H1 (cell line): ENCODE measurements around the gene C4B.
"Not testable (repeated sequence)": the region's sequence is repeated elsewhere in the genome, so short reads cannot be mapped to it uniquely, and the experiment has no call there.

Experiments used
- CEBPB ChIP-seq: IDR thresholded peaks from 2 replicates; pipeline ENCODE4 v1.6.1; 2012; ENCODE audit warnings: low read depth, low read length
- CTCF ChIP-seq, 3 experiments: IDR thresholded peaks; 1 replicate in 2 of 3; 2 replicates in 1 of 3; pipeline versions ENCODE4 v1.5.1 to v1.6.1; 2011; ENCODE audit warnings: low read length in 3 of 3, mild to moderate bottlenecking in 3 of 3, inconsistent platforms in 2 of 3, low read depth in 1 of 3, moderate library complexity in 1 of 3; ENCODE audit not compliant: insufficient read depth in 1 of 3; ENCODE audit errors: control extremely low read depth in 1 of 3
- JUND ChIP-seq: IDR thresholded peaks from 2 replicates; pipeline ENCODE4 v1.6.1; 2011; ENCODE audit warnings: mild to moderate bottlenecking, improper control_type of control experiment, low read length
- MAFK ChIP-seq: IDR thresholded peaks from 2 replicates; pipeline ENCODE4 v1.6.1; 2012; ENCODE audit warnings: low read depth, mild to moderate bottlenecking, improper control_type of control experiment, low read length
- POLR2A ChIP-seq, 2 experiments: IDR thresholded peaks; 1 replicate in 1 of 2; 2 replicates in 1 of 2; pipeline ENCODE4 v1.6.1; 2011; ENCODE audit warnings: low read depth in 2 of 2, low read length in 2 of 2, mild to moderate bottlenecking in 2 of 2; ENCODE audit errors: control extremely low read depth in 1 of 2
- RBBP5 ChIP-seq: IDR thresholded peaks from 2 replicates; pipeline ENCODE4 v1.7.1; 2012; ENCODE audit warnings: low read depth, mild to moderate bottlenecking, inconsistent platforms, low read length, moderate library complexity, borderline replicate concordance
- SP1 ChIP-seq: IDR thresholded peaks from 2 replicates; pipeline ENCODE4 v1.6.1; 2011; ENCODE audit warnings: low read depth, low read length

- TF ChIP-seq MAFK; CTCF (IDR thresholded peaks at IDR 0.05; ENCODE audit: control extremely low read depth in 1 of 3, insufficient read depth in 1 of 3, low read depth in 1 of 3, low read length in 3 of 3); POLR2A (IDR thresholded peaks at IDR 0.05; ENCODE audit: control extremely low read depth in 1 of 2, low read depth in 2 of 2, low read length in 2 of 2); SP1; RBBP5; JUND; CEBPB: not testable (repeated sequence)
Measured at GRCh38 chr6:32053314-32053713, 38.7 kb downstream of the C4B start.
